ENCODE data around the gene MAGI2. TPM values are rescaled to one million over a fixed set of nuclear protein-coding genes. Genes with fewer than 3 reads are reported as not detected.

Gene MAGI2
- total RNA-seq, 1 experiment from 2014 or later, result 0.52 TPM

DNA sequence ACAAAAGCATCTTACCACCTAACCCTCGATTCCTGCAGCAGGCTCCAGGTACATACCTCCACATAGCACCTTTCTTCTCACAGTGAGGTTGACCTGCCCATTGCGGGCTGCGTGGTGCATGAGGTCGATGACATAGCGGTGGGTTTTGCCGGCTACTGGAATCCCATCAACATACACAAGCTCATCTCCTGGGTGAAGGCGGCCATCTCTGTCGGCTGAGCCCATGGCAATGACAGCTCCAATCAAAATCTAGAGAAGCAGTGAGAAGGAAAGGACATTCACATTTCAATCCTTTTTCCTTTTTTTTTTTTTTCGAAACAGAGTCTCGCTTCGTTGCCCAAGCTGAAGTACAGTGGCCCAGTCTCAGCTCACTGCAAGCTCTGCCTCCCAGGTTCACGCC, 1285.6 kb downstream of the MAGI2 start:
- intact Hi-C loops (cut with micrococcal nuclease; ENCODE audit: unreplicated experiment), result no loop called here

GRCh38 chr7:78165854-78166253, 1287.6 kb downstream of the MAGI2 start:
- TF ChIP-seq, protein P1, sequence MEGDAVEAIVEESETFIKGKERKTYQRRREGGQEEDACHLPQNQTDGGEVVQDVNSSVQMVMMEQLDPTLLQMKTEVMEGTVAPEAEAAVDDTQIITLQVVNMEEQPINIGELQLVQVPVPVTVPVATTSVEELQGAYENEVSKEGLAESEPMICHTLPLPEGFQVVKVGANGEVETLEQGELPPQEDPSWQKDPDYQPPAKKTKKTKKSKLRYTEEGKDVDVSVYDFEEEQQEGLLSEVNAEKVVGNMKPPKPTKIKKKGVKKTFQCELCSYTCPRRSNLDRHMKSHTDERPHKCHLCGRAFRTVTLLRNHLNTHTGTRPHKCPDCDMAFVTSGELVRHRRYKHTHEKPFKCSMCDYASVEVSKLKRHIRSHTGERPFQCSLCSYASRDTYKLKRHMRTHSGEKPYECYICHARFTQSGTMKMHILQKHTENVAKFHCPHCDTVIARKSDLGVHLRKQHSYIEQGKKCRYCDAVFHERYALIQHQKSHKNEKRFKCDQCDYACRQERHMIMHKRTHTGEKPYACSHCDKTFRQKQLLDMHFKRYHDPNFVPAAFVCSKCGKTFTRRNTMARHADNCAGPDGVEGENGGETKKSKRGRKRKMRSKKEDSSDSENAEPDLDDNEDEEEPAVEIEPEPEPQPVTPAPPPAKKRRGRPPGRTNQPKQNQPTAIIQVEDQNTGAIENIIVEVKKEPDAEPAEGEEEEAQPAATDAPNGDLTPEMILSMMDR (IDR thresholded peaks at IDR 0.05; ENCODE audit: unreplicated experiment), result no peak
- CTCF ChIA-PET, result no interaction called here
- no peak overlapping the region for H3K4me3 Mint-ChIP-seq (ENCODE audit: low read depth, unreplicated experiment)
- peaks cover 12% of the 10 kb centered on the region for H3K27me3 Mint-ChIP-seq (ENCODE audit: unreplicated experiment)
- no TSS peak for BruUV-seq (replicated peaks)
- no peaks in the 10 kb centered on the region for H3K9me3 Mint-ChIP-seq (ENCODE audit: low read depth, unreplicated experiment)
- intact Hi-C loops (cut with micrococcal nuclease; ENCODE audit: unreplicated experiment), result no loop called here
- H3K36me3 Mint-ChIP-seq (ENCODE audit: insufficient read depth, unreplicated experiment), result no peaks in the 10 kb centered on the region
- no peak overlapping the region for H3K27ac Mint-ChIP-seq (ENCODE audit: unreplicated experiment)
- DNase-seq, result no peak
- H3K4me1 Mint-ChIP-seq (ENCODE audit: low read depth, unreplicated experiment), result no peaks in the 10 kb centered on the region

More for the DNA sequence above, 1285.6 kb downstream of the MAGI2 start:
- Mint-ChIP-seq H3K27me3 (ENCODE audit: unreplicated experiment) (peaks cover 30% of the 10 kb centered on the region), H3K36me3 (ENCODE audit: insufficient read depth, unreplicated experiment) (no peaks in the 10 kb centered on the region), H3K27ac (ENCODE audit: unreplicated experiment) (no peak overlapping the region), H3K4me1 (ENCODE audit: low read depth, unreplicated experiment) (no peaks in the 10 kb centered on the region), H3K4me3 (ENCODE audit: low read depth, unreplicated experiment) (no peak overlapping the region), H3K9me3 (ENCODE audit: low read depth, unreplicated experiment) (no peaks in the 10 kb centered on the region)
- CTCF ChIA-PET, result no interaction called here
- no TSS peak for BruUV-seq (replicated peaks)
- no peak for DNase-seq
- TF ChIP-seq, protein P1 (IDR thresholded peaks at IDR 0.05; ENCODE audit: unreplicated experiment), result no peak

DNA sequence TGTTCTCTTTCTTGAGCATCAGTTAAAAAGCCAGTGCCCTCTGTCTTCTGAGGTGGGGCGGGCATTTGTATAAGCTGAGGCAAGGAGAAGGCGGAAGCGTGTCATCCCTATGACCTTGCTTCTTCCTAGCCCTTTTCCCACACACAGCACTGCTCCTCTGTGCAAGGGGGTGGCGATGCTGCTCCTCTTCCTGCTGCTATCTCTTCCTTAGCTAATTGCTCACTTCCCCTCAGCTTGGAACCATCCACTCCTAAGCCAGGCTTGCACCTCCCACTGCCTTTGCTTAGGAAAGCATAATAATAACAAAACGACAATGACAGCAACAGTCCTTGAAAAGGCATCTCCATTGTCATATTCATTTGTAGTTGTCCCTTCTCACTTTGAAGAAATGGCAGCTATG, 1288.0 kb downstream of the MAGI2 start:
- no peaks in the 10 kb centered on the region for H3K4me1 Mint-ChIP-seq (ENCODE audit: low read depth, unreplicated experiment)
- H3K27ac Mint-ChIP-seq (ENCODE audit: unreplicated experiment), result no peak overlapping the region
- CTCF ChIA-PET, result interaction anchor here (0.5 kb wide), 1 partner anchor 595 kb away, joined by 5 read pairs; no protein-coding TSS in a partner anchor

GRCh38 chr7:78164459-78164858, 1289.0 kb downstream of the MAGI2 start:
- H3K4me3 Mint-ChIP-seq (ENCODE audit: low read depth, unreplicated experiment), result no peak overlapping the region
- CTCF ChIA-PET, result no interaction called here
- DNase-seq, result no peak
- no peak overlapping the region for H3K27ac Mint-ChIP-seq (ENCODE audit: unreplicated experiment)
- H3K9me3 Mint-ChIP-seq (ENCODE audit: low read depth, unreplicated experiment), result no peaks in the 10 kb centered on the region
- intact Hi-C loops (cut with micrococcal nuclease; ENCODE audit: unreplicated experiment), result no loop called here
- peaks cover 18% of the 10 kb centered on the region for H3K27me3 Mint-ChIP-seq (ENCODE audit: unreplicated experiment)
- no peaks in the 10 kb centered on the region for H3K4me1 Mint-ChIP-seq (ENCODE audit: low read depth, unreplicated experiment)
- TF ChIP-seq, protein P1 (IDR thresholded peaks at IDR 0.05; ENCODE audit: unreplicated experiment), result no peak
- H3K36me3 Mint-ChIP-seq (ENCODE audit: insufficient read depth, unreplicated experiment), result no peaks in the 10 kb centered on the region
- BruUV-seq (replicated peaks), result no TSS peak

More for the DNA sequence above, 1288.0 kb downstream of the MAGI2 start:
- intact Hi-C loops (cut with micrococcal nuclease; ENCODE audit: unreplicated experiment), result no loop called here
- H3K4me3 Mint-ChIP-seq (ENCODE audit: low read depth, unreplicated experiment), result no peak overlapping the region
- no peaks in the 10 kb centered on the region for H3K36me3 Mint-ChIP-seq (ENCODE audit: insufficient read depth, unreplicated experiment)
- no TSS peak for BruUV-seq (replicated peaks)
- no peak for DNase-seq
- TF ChIP-seq, protein P1 (IDR thresholded peaks at IDR 0.05; ENCODE audit: unreplicated experiment), result no peak
- peaks cover 12% of the 10 kb centered on the region for H3K27me3 Mint-ChIP-seq (ENCODE audit: unreplicated experiment)
- H3K9me3 Mint-ChIP-seq (ENCODE audit: low read depth, unreplicated experiment), result no peaks in the 10 kb centered on the region
